Testis (tissue), 3 donors: ENCODE data around the gene CLEC16A. TPM values are rescaled to one million over a fixed set of nuclear protein-coding genes. Genes with fewer than 3 reads are reported as not detected.

Experiments
- DNase-seq: peaks from one replicate; pipeline ENCODE4 v3.0.0-alpha.2; 2019
- H3K27ac ChIP-seq, 2 donors: fragments of 200-600 bp; sonication (generic); one replicate each; pipeline ENCODE4 v1.5.1; 2019
- H3K27me3 ChIP-seq: fragments of 200-600 bp; sonication (generic); one replicate; pipeline ENCODE4 v1.5.1; 2019
- H3K36me3 ChIP-seq: fragments of 200-600 bp; sonication (generic); one replicate; pipeline ENCODE4 v1.5.1; 2017; ENCODE audit warnings: low read depth; ENCODE audit errors: missing control alignments
- H3K4me1 ChIP-seq: fragments of 200-600 bp; sonication (generic); one replicate; pipeline ENCODE4 v1.5.1; 2019
- H3K4me3 ChIP-seq, 2 donors: fragments of 200-600 bp; sonication (generic); one replicate each; pipeline ENCODE4 v1.5.1; 2017 to 2019
- H3K9me3 ChIP-seq: fragments of 200-600 bp; sonication (generic); one replicate; pipeline ENCODE4 v1.5.1; 2017
- POLR2A ChIP-seq: fragments of 450-650 bp; IDR thresholded peaks from one replicate; pipeline ENCODE4 v1.6.1; 2017; ENCODE audit warnings: antibody characterized with exemption, mild to moderate bottlenecking, moderate library complexity
- WGBS, 2 donors: methylation state at CpG; one replicate each; pipeline ENCODE4 v1.1.5; 2018; 5-methylcytosine and 5-hydroxymethylcytosine counted together
- intact Hi-C: fragments of 100-400 bp; cut with DNase I; formaldehyde crosslinking; loops from one replicate; pipeline ENCODE4 v1.15.1; 2023; ENCODE audit warnings: low total_unique reads
- polyA plus RNA-seq: library from polyadenylated mRNA; stranded (reverse); fragments of 350-450 nt; fragmentation: Illumina TruSeq; extraction: RNeasy Lipid Tissue Mini Kit (QIAGEN cat#74804); gene quantifications from one replicate; pipeline ENCODE4 v1.2.3, GENCODE V29; 2014; ENCODE audit warnings: low read depth, low replicate concordance; ENCODE audit not compliant: insufficient read depth
- total RNA-seq, 2 donors: library from RNA; depleted of rRNA; stranded (reverse); fragments of >200 nt; gene quantifications; one replicate each; pipeline ENCODE4 v1.2.3, GENCODE V29; 2016
- TF ChIP-seq, protein P1 (sequence below), 3 experiments: fragments of 450-650 bp in 2 of 3; fragments of 200-600 bp in 1 of 3; sonication (generic) in 1 of 3; IDR thresholded peaks; one replicate each; pipeline ENCODE4 v1.5.1; 2016 to 2019; ENCODE audit warnings: antibody characterized with exemption in 3 of 3, mild to moderate bottlenecking in 2 of 3, moderate library complexity in 1 of 3

The CLEC16A gene
- total and polyA plus RNA-seq, 3 donors from 2014 or later = 93.9 to 126 (median 122) TPM

- Histone ChIP-seq H3K36me3 (no peaks in the 10 kb centered on the region), H3K27ac (no peak overlapping the region), H3K4me1 (peaks cover 12% of the 10 kb centered on the region), H3K4me3 (no peak overlapping the region), H3K27me3 (no peaks in the 10 kb centered on the region), H3K9me3 (no peaks in the 10 kb centered on the region)
- WGBS, 2 donors = 44 to 48% methylated on average over 1 of the region's 1 CpG
- intact Hi-C loops = loop anchor here (5.0 kb wide), 1 partner anchor 288 kb away; the partner anchor contains the start of gene SOCS1
- DNase-seq = no peak
- TF ChIP-seq POLR2A = no peak
- TF ChIP-seq, protein P1, sequence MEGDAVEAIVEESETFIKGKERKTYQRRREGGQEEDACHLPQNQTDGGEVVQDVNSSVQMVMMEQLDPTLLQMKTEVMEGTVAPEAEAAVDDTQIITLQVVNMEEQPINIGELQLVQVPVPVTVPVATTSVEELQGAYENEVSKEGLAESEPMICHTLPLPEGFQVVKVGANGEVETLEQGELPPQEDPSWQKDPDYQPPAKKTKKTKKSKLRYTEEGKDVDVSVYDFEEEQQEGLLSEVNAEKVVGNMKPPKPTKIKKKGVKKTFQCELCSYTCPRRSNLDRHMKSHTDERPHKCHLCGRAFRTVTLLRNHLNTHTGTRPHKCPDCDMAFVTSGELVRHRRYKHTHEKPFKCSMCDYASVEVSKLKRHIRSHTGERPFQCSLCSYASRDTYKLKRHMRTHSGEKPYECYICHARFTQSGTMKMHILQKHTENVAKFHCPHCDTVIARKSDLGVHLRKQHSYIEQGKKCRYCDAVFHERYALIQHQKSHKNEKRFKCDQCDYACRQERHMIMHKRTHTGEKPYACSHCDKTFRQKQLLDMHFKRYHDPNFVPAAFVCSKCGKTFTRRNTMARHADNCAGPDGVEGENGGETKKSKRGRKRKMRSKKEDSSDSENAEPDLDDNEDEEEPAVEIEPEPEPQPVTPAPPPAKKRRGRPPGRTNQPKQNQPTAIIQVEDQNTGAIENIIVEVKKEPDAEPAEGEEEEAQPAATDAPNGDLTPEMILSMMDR (IDR thresholded peaks at IDR 0.05) = no peak
These were observed 25.3 kb downstream of the CLEC16A start for GRCh38 chr16:10969615-10970014.

DNA sequence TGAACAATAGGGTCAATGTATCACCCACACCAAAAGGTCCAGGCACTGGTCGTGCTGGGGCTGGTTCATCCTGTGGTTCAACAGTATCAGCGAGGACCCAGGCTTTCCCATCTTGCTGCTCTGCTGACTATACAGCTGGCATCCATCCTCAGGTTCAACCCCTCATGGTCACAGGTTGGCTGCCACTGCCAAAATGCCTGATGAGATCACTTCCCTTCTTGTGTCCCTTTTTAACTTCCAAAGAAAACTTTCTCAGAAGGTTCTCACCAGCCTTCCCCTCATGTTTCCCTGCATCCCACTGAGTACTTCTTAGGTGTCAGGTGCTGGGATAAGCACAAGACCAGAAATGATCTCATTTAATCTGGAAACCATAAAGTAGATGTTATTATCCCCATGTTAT is 25.7 kb downstream of the CLEC16A start:
- intact Hi-C loops = loop anchor here (5.0 kb wide), 1 partner anchor 287 kb away; the partner anchor contains the start of gene SOCS1
- Histone ChIP-seq H3K4me3 (no peak overlapping the region), H3K27me3 (no peaks in the 10 kb centered on the region), H3K9me3 (no peaks in the 10 kb centered on the region), H3K27ac (no peak overlapping the region), H3K36me3 (no peaks in the 10 kb centered on the region), H3K4me1 (peaks cover 12% of the 10 kb centered on the region)
- no peak for DNase-seq
- WGBS, 2 donors = 88 to 92% methylated on average over 2 of the region's 2 CpGs
- TF ChIP-seq, protein P1 (IDR thresholded peaks at IDR 0.05) = no peak
- no peak for TF ChIP-seq POLR2A

- intact Hi-C loops = loop anchor here (5.0 kb wide), 1 partner anchor 286 kb away; the partner anchor contains the start of gene SOCS1
- peak; percentile 69 for DNase-seq
- no peaks in the 10 kb centered on the region for H3K36me3 ChIP-seq
- 37 to 77% methylated on average over 3 of the region's 3 CpGs for WGBS, 2 donors
- TF ChIP-seq, protein P1 (IDR thresholded peaks at IDR 0.05) = peak; percentile 86 to 90 (median 89)
- TF ChIP-seq POLR2A = no peak
- no peak overlapping the region for H3K27ac ChIP-seq
- peaks cover 12% of the 10 kb centered on the region for H3K4me1 ChIP-seq
- H3K27me3 ChIP-seq = no peaks in the 10 kb centered on the region
- H3K9me3 ChIP-seq = no peaks in the 10 kb centered on the region
- no peak overlapping the region for H3K4me3 ChIP-seq
These were observed 27.2 kb downstream of the CLEC16A start for GRCh38 chr16:10971560-10971961.

- intact Hi-C loops = loop anchor here (5.0 kb wide), 1 partner anchor 285 kb away; the partner anchor contains the start of gene SOCS1
- H3K27ac ChIP-seq = no peak overlapping the region
These were observed 27.9 kb downstream of the CLEC16A start for GRCh38 chr16:10972108-10972818.

More at GRCh38 chr16:10972108-10972818, 27.9 kb downstream of the CLEC16A start:
- 43 to 58% methylated on average over 4 of the region's 4 CpGs for WGBS, 2 donors
- Histone ChIP-seq H3K4me1 (peaks cover 12% of the 10 kb centered on the region), H3K36me3 (no peaks in the 10 kb centered on the region), H3K9me3 (no peaks in the 10 kb centered on the region), H3K4me3 (no peak overlapping the region), H3K27me3 (no peaks in the 10 kb centered on the region)
- DNase-seq = no peak
- TF ChIP-seq, protein P1 (IDR thresholded peaks at IDR 0.05) = no peak
- no peak for TF ChIP-seq POLR2A
